ENCODE measurements around the gene UBE2M.

UBE2M gene

DNA sequence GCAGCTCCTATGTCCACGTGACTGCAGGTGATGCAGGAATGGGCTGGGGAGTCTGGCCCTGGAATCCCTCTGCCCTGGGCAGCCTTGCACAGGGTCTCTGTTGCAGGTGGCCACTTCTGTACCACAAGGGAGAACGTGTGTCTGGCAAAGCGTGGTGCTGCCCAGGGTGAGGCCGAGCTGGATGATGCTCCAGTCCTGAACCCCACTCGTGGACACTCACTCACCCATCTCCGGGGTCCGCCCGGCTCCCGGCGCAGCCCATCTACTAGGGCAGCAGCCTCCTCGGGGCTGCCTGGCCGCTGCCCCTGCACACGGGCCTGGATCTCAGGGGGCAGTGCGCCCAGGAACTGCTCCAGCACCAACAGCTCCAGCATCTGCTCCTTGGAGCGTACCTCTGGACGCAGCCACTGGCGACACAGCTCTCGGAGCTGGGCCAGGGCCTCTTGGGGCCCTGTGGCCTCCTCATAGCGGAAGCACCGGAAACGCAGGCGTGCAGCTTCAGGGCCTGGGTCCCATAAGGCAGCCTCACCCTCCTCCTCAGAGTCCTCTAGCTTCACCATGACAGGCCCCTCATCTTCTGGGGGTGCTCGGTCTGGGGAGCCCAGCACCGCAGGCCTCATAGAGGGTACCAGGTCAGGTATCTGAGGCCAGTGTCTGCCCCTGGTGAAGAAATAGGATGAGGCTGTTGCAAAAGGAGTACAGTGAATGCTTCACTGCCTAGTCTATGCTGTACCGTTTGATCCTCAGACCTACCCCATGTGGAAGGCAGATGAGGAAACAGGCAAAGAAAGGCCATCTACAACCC is 12.6 kb upstream of the UBE2M start:
- DNase-seq, result no peak

DNA sequence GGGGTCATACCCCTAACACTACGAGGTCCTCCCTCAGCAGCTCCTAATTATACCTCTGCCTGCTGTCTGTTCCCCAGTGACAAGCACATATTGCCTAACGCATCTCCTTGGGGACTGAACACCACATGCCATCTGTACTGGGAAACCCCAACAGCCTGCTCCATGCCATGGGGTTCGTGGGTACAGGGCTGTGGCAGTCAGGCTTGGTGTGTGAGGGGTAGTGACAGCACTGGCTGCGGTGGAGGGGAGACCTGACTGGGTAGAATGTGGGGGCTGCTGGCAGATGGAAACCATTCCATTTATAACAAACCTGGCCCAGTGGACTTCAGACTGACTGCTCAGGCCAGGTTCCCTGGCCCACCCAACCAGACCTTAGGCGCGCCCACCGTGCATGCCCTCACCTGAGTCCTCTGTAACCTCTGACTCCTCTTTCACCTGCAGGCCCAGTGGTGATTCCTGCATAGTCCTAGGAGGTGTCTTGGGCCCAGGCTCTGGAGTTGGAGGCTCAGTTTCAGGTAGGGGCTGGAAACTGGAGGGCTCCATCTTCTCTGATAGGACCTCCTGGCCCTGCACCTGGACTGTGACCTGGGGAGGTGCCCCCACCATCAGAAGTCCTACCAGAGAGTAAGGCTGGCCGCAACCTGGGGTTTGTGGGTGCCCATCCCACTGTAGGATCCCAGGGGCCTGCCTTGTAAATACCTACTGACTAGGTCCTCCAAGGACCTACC is 11.7 kb upstream of the UBE2M start:
- no peak for DNase-seq

DNA sequence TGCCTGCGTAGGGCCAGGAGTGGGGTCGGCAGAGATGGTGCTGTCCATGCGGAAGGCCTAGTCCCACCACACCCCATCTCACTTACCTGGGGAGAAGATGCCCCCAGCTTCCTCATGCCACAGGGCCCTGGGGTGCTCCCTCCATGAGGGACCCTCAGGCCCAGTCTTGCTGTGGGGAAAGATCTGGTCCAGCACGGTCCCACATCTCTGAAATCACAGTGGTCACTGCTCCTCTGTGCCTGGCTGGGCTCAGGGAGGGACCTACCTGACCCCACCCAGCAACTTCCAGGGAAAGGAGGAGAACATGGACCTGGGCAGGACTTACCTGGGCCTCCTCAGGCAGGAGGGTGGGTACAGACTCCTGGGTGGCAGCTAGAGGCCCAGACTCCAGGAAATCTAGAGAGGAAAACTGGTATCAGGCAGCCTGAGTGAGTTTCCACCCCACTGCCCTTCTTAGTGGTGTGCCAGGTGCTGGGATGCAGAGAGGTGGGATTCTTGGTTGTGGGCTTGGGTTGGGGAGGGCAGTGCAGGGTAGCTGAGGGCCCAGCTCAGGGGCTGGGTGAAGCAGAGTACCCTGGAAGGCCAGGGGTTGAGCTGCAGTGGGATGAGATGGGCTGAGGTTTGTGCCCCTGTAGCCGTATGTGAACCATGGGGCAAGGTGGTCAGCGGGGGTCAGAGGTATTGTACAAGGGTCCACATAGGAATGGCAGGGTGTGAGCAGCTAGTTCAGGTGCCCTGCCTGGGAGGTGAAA is 11.0 kb upstream of the UBE2M start:
- no peak for DNase-seq

DNA sequence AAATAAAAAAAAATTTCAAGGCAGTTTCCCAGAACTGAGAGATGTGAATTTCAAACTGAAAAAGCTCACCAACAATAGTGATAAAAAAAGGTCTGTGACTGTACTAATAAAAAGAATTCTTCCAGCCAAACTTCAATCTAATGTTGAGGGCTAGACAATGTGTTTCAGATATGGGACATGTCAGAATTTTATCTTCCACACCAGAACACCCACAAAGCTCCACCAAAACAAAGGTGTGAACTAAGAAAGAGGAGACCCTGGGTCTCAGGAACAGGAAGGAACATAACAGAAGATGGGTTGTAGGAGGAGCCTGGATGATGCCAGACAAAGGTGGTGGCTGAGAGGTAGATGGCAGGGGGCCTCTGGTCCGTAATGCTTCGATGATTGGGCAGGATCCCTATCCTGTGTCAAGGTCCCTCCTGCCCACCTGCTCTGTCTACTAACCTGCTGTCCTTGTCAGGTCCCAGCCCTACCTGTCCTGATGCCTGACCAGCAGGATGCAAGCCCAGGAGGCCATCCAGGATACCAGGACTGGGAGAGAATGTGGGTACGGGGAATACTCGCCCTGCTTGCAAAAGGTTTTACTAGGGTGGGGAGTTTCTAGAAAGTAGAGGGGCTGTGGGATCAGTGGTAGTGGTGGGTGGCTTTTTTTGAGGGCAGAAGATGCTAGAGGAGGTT is 10.2 kb upstream of the UBE2M start:
- DNase-seq, result no peak

DNA sequence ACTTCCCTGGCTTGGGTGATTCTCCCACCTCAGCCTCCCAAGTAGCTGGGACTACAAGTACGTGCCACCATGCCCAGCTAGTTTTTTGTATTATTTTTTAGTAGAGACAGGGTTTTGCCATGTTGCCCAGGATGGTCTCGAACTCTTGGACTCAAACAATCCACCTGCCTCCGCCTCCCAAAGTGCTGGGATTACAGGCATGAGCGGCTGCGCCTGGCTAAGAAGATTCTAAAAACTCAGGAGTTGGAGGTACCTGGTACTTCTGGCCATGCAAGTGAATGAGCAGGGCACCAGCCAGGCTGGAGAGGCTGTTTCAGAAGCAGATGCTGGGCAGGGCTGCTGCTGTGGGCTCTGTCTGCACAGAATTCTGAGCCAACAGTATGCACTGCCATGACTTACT is 8.6 kb upstream of the UBE2M start:
- DNase-seq, result no peak

DNA sequence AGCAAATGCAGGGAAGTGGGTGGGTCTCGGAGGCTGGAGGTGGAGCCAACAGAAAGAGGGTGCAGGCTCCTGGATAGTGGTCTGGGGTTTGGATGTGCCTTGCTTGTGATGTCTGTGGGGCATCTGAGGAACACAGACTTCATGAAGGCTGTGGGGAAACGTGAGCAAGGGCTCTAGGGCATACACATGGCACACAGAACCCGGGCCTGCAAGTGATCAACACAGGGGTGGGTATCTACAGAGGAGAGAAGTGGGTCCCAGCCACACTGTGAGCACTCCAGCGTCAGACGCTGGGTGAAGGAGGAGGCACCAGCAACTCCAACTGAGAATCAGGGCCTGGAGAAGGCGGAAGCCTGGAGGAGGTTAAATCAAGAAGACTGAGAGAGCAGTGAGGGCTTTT is 5.4 kb upstream of the UBE2M start:
- DNase-seq, result no peak

DNA sequence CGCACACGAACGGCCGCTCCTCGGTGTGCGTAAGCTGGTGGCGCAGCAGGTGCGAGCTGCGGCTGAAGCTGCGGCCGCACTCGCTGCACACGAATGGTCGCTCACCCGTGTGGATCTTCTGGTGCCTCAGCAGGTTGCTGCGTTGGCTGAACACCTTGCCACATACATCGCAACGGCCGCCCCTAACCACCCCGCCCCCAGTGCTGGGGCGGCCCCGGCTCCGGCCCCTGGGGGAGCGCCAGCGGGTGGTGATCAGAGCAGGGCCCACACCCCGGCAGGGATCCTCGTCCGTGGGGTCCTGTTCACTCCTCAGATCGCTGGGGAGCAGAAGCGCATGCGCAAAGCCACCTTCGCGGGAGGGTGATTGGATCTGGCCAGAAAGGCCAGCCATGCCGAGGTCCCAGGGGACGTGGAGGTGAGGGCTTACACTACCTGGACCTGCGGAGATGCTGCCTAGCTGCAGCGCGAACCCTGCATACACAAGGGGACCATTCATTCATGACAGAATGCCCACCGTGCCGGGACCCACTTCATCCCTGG is 4.7 kb upstream of the UBE2M start:
- DNase-seq, result no peak

DNA sequence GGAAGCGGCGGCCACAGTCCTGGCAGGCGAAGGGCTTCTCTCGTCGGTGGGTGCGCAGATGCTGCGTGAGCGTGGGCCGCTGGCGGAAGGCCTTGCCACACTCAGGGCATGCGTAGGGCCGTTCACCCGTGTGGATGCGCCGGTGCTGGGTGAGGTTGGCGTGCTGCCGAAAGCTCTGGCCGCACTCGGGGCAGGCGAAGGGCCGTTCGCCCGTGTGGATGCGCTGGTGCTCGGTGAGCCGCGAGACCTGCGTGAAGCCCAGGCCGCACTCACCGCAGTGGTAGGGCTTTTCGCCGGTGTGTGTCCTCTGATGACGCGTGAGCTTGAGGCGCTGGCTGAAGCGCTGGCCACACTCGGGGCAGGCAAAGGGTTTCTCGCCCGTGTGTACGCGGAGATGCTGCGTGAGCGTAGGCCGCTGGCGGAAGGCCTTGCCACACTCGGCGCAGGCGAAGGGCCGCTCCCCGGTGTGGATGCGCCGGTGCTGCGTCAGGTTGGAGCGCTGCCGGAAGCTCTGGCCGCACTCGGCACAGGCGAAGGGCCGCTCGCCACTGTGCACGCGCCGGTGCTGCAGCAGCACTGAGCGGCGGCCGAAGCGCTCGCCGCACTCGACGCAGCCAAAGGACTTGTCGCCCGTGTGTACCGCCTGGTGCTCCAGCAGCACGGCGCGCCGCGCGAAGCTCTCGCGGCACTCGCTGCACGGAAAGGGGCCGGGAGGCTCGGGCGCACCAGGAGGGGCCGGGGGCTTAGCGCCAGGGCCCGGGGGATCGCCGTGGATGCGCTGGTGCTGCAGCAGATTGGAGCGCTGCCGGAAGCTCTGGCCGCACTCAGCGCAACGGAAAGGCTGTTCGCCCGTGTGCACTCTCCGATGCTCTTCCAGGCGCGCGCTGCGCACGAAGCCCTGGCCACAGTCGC is 4.0 kb upstream of the UBE2M start:
- DNase-seq, result no peak

DNA sequence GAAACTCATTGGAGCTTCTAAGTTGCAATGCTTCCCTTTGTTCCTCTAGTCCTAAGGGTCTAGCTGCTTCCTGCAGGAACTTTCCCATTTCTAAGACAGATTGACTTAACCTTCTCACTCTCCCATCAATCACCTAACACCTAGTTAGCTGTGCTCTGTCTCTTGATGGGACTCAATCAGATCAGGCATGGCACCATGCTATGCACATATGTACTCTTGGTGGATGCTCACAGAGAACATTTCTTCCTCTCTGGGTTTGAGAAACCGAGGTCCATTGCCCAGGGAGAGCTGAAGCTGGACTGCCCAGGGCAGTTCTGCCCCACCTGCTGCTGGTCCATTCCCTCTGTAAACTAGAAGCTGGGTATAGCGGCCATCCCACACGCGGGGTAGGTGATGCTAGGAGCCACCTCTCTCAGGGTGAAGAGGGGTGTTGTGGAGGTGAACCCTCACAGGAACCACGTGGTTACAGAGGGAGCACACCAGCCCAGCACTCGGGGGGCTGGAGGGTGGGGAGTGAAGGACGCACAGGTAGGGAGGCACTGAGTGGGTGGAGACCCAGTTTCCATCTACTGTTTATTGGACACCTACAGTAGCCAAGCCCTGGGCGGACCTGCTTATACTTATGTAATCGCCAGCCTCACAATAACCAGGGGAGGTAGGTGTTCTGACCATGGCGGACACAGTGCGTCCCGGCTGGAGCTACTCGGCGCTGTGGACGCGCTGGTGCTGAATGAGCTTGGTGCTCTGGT is 3.1 kb upstream of the UBE2M start:
- DNase-seq, result no peak

DNA sequence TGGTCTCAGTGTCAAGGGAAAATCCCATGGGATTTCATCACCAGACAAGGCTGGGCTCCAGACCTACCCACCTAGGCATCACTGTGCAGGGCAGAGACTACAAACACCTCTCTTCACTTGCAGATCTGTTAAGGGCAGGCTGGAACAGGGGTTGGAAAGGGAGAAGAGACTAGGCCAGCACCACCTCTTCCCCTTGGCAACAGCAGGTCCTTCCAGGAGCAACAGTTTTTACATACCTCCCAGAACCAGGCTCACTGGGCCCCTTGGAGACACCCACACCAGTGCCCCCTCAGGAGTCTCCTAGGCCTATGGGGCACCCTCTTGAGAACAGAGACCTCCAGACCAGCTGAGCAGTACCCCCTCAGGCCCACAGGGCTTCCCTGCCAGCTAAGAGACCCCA is 2.5 kb upstream of the UBE2M start:
- no peak for DNase-seq

DNA sequence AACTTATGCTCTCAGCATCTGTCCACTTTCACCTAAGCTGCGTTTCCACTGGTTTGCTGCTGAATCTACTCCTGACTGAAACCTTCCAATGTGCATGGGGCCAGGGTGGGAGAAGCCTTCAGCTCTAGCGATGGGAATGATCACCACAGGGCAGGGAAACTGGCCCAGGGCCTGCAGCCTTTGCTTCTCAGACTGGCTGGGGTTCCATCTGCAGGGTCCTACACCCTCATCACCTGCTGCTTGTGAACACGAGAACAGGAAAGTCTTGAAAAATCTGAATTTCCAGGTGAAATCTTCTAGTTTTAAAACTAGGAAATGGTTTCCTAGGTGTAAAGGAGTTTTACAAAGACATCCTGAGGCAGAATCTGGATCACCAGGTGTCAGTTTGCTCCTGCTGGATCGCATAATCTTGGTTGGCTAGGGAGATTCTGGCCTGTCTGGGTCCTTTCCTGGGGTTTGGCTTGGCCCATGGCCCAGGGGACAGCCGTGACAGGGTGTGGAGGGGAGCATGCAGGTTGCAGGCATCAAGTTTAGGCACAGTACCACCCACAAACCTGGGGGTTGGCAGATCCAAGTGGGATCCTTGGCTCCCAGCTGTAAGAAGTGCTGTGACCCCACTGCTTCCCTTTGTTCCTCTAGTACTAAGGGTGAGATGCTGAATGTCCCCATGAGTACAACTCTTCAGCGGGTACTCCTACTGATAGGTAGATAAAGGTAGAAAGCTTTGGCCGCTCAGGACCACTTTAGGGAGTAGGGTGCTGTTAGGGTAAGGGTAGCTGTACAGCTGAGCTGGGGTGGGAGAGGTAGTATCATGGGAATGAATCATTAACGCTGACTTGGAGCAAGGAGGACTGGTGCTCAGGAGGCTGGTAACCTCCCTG is 1.8 kb upstream of the UBE2M start:
- no peak for DNase-seq

DNA sequence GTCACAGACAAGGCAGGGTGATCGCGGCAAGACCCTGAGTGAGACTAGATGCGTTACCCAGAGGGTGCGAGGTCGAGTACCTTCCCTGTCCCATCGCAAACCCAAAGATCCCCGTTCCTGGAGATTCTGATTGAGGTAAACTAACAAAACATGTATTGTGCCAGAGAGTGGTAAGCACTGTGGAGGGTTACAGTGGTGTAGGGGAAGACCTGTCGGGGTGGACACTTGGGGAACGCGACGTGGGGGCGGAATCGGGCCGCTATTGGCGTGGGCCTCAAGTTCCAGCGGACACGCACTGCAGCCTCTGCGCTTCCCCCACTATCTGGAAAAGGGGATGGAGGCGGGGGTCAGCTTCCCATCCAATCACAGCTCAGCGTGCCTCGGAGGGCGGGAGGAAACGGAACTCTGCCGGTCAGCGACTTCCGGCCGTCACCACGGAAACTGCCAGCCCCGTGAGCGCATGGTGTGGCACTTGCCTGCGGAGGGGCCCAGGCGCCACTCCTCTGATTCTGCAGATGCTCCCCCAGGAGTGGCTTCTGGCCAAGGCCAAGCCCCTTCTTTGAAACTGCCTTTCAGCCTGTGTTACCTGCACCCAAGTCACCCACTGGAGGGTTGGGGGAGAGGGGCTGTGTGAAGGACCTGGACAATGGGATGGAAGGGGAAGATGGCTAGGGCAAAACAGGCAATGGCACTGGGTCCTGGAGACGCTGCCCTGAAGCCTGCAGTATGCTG is 1.0 kb upstream of the UBE2M start:
- no peak for DNase-seq

DNA sequence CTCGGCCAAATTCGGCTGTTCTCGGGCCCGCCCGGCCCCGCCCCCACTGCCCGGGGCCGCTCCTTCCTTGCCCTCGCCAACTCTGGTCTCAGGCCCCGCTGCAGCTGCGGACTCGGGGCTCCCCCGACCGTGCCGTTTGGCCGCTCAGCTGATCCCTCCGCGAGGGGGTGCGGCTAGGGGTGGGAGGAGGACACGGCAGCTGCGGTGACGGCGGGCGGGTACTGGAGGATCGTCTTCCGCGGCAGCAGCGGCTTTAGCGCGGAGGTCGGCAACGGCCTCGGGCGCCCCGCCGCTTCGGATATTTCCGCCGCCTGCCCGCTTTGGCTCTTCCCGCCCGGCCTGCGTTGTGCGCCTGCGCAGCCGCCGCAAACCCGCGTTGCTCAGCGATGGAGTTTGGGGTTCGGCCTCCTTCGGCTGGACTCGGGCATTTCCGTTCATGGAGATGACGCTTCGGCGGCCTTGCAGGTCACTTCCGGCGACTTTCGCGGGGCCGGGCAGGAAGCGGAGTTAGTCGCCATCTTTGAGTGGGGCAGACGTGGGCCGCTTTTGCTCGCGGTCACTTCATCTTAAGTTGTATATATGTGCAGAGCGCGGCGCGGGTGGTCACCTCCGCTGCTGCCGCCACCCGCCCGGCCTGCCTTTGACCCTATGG is 338 bp upstream of the UBE2M start:
- no peak for DNase-seq

DNA sequence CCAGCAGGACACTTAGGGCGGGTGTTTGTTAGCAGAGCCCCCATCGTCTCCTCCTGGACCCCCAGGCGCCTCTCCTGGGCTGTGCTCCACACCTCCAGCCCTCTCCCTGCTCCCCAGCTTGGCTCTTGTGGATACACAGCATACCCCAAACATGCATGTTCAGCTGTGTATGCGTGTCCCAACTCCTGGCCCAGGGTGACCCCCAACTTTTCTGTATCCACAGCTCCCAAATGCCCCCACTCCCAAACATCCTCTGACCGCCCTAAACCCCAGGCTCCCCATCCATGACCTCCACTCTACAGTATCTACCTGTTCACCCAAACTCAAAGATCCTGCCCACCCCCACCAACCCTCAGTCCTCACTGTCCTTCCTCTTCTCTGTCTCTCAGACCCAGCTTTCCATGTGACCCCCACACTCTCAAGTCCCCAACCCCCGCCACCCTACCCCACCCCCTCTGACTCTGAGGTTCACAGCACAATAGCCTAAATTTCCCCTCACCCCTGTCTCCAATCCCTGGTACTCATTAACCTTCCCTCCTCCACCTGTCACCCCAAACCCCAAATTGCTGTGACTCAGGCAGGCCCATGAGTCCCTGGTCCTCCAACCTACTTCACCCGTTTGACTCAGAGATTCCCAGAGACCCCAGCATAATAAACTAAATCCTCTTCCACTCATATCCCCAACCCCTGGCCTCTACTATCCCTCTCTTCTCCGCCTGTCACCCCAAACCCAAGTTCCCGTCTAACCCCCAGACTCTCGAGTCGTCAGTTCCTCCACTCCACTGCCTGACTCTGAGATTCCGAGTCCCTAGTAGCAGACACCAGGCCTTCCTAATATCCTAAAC is 968 bp downstream of the UBE2M start:
- DNase-seq, result no peak

DNA sequence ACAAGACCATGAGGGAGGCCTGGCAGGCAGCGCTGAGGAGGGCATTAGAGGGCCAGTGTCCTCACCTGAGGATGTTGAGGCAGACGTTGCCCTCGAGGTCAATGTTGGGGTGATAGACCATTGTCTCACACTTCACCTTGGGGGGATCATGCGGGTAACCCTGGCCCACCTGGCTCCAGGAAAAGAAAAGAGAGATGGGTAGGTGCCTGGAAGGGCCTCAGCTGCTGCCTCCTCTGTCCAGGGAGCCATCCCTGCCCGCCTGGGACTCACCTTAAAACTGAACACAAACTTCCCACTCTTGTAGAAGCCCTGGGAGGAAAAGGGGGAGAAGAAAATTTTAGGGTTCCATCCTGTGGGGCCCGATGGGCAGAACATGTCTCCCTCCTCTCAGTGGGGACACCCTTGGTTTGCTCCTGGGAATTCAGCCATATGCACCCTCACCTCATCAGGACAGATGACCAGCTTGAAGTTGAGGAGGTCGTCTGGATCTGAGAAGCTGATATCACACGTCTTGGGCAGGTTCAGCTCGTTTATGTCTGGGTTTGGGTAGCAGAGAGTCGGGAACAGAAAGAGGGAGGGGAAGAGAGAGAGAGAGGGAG is 1.7 kb downstream of the UBE2M start:
- DNase-seq, result no peak

DNA sequence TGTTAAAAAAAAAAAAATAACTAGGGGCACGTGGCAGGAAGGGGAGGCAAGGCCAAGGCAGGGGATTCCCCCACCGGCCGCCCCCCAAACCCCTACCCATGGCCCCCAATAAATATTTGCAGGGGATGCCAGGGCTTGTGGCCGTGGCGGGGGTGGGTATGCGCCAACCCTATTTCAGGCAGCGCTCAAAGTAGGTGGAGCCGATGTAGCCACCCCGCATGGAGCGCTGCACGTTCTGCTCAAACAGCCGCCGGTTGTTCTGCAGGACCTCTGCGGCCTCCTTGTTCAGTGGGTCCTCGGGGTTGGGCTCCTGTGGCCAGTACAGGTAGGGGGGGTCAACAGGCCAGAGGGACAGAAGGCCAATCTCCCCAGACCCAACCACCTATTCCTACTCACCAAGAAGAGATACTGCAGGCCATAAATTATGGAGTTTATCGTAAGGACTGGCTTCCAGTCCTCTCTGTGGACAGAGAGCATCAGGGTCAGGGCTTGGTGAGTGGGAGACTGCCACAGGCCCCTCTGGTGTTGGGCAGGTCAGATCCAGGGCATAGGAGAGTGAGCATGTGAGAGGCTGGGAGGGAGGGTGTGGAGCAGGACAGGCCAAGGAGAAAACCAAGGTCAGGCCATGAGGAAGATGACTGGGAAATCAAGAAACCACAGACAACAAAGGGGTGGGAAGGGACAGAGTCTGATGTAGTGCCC is 2.3 kb downstream of the UBE2M start:
- no peak for DNase-seq
